Body of pancreas (tissue), 4 donors: ENCODE results near the gene ZNF219.

Experiments
- CTCF ChIP-seq, 7 experiments: fragments of 450-650 bp in 4 of 7; fragments of 200-600 bp in 3 of 7; sonication (generic) in 3 of 7; IDR thresholded peaks; one replicate each; pipeline ENCODE4 v1.5.1; 2016 to 2019; ENCODE audit warnings: antibody characterized with exemption in 7 of 7
- POLR2A ChIP-seq, 3 donors: fragments of 450-650 bp; IDR thresholded peaks; one replicate each; pipeline ENCODE4 v1.6.1; 2016; ENCODE audit warnings: antibody characterized with exemption in 3 of 3, mild to moderate bottlenecking in 2 of 3

DNA sequence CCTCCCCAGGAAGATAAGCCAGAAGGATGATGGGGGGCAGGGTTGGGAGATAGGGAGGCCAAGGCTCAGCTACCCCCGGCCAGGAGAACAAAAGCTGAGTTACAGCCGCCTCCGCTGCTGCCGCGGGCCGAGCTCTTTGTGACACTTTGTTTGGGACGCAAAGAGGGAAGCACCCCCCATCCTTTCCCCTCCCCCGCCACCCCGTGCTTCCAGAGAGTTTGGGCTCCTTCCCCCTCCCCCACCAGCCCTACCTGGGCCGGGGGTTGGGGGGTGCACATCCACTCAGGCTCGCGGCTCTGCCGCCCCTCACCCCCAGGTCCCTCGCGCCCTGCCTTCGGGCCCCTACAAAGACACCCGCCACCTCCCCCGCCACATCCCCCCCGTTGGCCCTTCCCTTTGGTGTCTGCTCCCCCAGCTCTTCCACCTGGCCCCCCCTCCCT, 799 bp downstream of the ZNF219 start:
- TF ChIP-seq CTCF (IDR thresholded peaks at IDR 0.05): no peak
- peak in 2 of 3 donors; percentile 6 to 16 for TF ChIP-seq POLR2A (IDR thresholded peaks at IDR 0.05)
